Measurements from ENCODE around the gene EIF1AD. TPM values are rescaled to one million over a fixed set of nuclear protein-coding genes. Genes with fewer than 3 reads are reported as not detected.

EIF1AD gene
- total RNA-seq, 1 experiment from 2014 or later = 77.0 TPM

DNA sequence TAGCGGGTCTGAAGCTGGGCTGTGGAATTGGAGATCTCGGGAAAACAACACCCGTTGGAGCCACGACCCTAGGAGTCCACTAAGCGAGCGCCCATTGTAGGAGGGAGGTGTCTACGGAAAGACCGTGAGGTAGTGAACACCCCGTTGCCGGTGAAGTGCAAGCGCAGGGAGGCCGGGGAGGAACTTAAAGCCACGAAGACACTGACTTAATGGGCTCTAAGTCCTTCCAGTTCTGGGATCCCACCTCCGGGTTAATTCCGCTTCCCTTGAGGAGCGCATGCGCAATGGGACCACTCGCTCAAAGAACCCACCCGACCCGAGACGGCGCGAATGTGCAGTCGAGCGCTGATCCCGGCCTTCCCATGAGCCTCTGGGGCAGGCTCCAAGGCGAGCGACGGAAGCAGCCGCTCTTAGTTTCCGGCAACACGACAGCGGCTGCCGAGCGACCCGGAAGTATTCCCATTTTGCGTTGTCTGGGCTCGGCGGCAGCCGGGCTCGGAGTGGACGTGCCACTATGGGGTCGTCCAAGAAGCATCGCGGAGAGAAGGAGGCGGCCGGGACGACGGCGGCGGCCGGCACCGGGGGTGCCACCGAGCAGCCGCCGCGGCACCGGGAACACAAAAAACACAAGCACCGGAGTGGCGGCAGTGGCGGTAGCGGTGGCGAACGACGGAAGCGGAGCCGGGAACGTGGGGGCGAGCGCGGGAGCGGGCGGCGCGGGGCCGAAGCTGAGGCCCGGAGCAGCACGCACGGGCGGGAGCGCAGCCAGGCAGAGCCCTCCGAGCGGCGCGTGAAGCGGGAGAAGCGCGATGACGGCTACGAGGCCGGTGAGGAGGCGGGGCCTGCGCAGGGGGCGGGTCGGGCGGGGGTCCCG lies 40.5 kb downstream of the EIF1AD start, which contains the start of gene SART1:
Gene SART1, plus strand, starts transcription at position 468 of the 874 bp plus-strand sequence. Its CDS starts 47 bp downstream, at position 515.
- no peaks in the 10 kb centered on the region for H3F3A ChIP-seq (ENCODE audit: low read length, unreplicated experiment)
- H3K9me3 ChIP-seq (ENCODE audit: low read length) = no peaks in the 10 kb centered on the region
- intact Hi-C loops (cut with micrococcal nuclease) = loop anchor here (1.0 kb wide), 1 partner anchor 41 kb away; the partner anchor contains the start of genes BANF1 and EIF1AD
- H3K4me1 ChIP-seq (ENCODE audit: insufficient read depth, low read length) = peaks cover 8% of the 10 kb centered on the region
- CTCF ChIA-PET = interaction anchor here (0.7 kb wide), 1 partner anchor 351 kb away, joined by 3 read pairs; no protein-coding TSS in a partner anchor
- H3K27me3 ChIP-seq (ENCODE audit: low read length) = no peaks in the 10 kb centered on the region
- H3K4me2 ChIP-seq (ENCODE audit: low read length) = peak within 1 kb of the TSS; percentile 84
- peaks cover 5% of the 10 kb centered on the region; the same call in 1 of the 2 replicates for H4K20me1 ChIP-seq (ENCODE audit: low read length)
- H3K9ac ChIP-seq (ENCODE audit: low read length) = peak within 1 kb of the TSS; percentile 94
- TF ChIP-seq EZH2 (IDR thresholded peaks at IDR 0.05; ENCODE audit: low read length, unreplicated experiment) (no peak), EZH2phosphoT487 (IDR thresholded peaks at IDR 0.05; ENCODE audit: borderline replicate concordance, low read length) (no peak)
- TF ChIP-seq, protein P1, sequence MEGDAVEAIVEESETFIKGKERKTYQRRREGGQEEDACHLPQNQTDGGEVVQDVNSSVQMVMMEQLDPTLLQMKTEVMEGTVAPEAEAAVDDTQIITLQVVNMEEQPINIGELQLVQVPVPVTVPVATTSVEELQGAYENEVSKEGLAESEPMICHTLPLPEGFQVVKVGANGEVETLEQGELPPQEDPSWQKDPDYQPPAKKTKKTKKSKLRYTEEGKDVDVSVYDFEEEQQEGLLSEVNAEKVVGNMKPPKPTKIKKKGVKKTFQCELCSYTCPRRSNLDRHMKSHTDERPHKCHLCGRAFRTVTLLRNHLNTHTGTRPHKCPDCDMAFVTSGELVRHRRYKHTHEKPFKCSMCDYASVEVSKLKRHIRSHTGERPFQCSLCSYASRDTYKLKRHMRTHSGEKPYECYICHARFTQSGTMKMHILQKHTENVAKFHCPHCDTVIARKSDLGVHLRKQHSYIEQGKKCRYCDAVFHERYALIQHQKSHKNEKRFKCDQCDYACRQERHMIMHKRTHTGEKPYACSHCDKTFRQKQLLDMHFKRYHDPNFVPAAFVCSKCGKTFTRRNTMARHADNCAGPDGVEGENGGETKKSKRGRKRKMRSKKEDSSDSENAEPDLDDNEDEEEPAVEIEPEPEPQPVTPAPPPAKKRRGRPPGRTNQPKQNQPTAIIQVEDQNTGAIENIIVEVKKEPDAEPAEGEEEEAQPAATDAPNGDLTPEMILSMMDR (conservative IDR thresholded peaks at IDR 0.05; ENCODE audit: low read depth, low read length) = no peak
- H3K36me3 ChIP-seq (ENCODE audit: low read depth, low read length) = peaks cover 24% of the 10 kb centered on the region
- peaks cover 39% of the 10 kb centered on the region for H3K79me2 ChIP-seq (ENCODE audit: low read length)
- peak; percentile 96 for ATAC-seq
- peak within 1 kb of the TSS; percentile 66 for H3K27ac ChIP-seq (ENCODE audit: low read length)
- TSS peak; percentile 99 for BruUV-seq (replicated peaks)
- H3K4me3 ChIP-seq (ENCODE audit: low read length) = peak within 1 kb of the TSS; percentile 95
- peak; percentile 98 for DNase-seq
- H3K9me2 ChIP-seq (replicated peaks; ENCODE audit: low read length) = no peaks in the 10 kb centered on the region
- H2AFZ ChIP-seq (ENCODE audit: low read length) = peak within 1 kb of the TSS; percentile 81
- POLR2A ChIA-PET (ENCODE audit: unreplicated experiment) = no interaction called here

GRCh38 chr11:65960824-65961266 lies 41.1 kb downstream of the EIF1AD start:
- ATAC-seq (peak; percentile 4; the same call in 1 of the 2 replicates), DNase-seq (no peak)
- peaks cover 18% of the 10 kb centered on the region; the same call in 1 of the 2 replicates for H3K36me3 ChIP-seq (ENCODE audit: low read depth, low read length)
- peak overlapping the region; percentile 66 for H3K27ac ChIP-seq (ENCODE audit: low read length)
- peak overlapping the region; percentile 94 for H3K9ac ChIP-seq (ENCODE audit: low read length)
- POLR2A ChIA-PET (ENCODE audit: unreplicated experiment) = no interaction called here
- peak overlapping the region; percentile 81 for H2AFZ ChIP-seq (ENCODE audit: low read length)
- CTCF ChIA-PET = interaction anchor here (0.7 kb wide), 1 partner anchor 352 kb away, joined by 3 read pairs; no protein-coding TSS in a partner anchor
- no peaks in the 10 kb centered on the region for H3F3A ChIP-seq (ENCODE audit: low read length, unreplicated experiment)
- peak overlapping the region; percentile 95 for H3K4me3 ChIP-seq (ENCODE audit: low read length)
- peaks cover 39% of the 10 kb centered on the region for H3K79me2 ChIP-seq (ENCODE audit: low read length)
- H3K27me3 ChIP-seq (ENCODE audit: low read length) = no peaks in the 10 kb centered on the region
- TF ChIP-seq, protein P1 (conservative IDR thresholded peaks at IDR 0.05; ENCODE audit: low read depth, low read length) = no peak
- TF ChIP-seq EZH2 (IDR thresholded peaks at IDR 0.05; ENCODE audit: low read length, unreplicated experiment) (no peak), EZH2phosphoT487 (IDR thresholded peaks at IDR 0.05; ENCODE audit: borderline replicate concordance, low read length) (no peak)
- H3K9me2 ChIP-seq (replicated peaks; ENCODE audit: low read length) = no peaks in the 10 kb centered on the region
- peaks cover 8% of the 10 kb centered on the region for H3K4me1 ChIP-seq (ENCODE audit: insufficient read depth, low read length)
- intact Hi-C loops (cut with micrococcal nuclease) = loop anchor here (1.0 kb wide), 1 partner anchor 41 kb away; the partner anchor contains the start of genes BANF1 and EIF1AD
- no TSS peak for BruUV-seq (replicated peaks)
- H3K9me3 ChIP-seq (ENCODE audit: low read length) = no peaks in the 10 kb centered on the region
- H4K20me1 ChIP-seq (ENCODE audit: low read length) = peaks cover 5% of the 10 kb centered on the region; the same call in 1 of the 2 replicates
- peak overlapping the region; percentile 84 for H3K4me2 ChIP-seq (ENCODE audit: low read length)
